GM18868 (cell line): ENCODE results near the gene ADGRA1.
"Not testable (repeated sequence)": the region's sequence is repeated elsewhere in the genome, so short reads cannot be mapped to it uniquely, and the experiment has no call there.

Experiments
- ATAC-seq: cut with Tn5 transposase; IDR thresholded peaks from one replicate; pipeline ENCODE4 v1.9.1; 2021; ENCODE audit warnings: mild to moderate bottlenecking, moderate library complexity; ENCODE audit not compliant: unreplicated experiment

The ADGRA1 gene

GRCh38 chr10:133087679-133088178, at the start of gene ADGRA1:
ADGRA1 (plus strand) TSS chr10:133087924; CDS start chr10:133088910, 986 bp downstream.
- no peak for ATAC-seq

DNA sequence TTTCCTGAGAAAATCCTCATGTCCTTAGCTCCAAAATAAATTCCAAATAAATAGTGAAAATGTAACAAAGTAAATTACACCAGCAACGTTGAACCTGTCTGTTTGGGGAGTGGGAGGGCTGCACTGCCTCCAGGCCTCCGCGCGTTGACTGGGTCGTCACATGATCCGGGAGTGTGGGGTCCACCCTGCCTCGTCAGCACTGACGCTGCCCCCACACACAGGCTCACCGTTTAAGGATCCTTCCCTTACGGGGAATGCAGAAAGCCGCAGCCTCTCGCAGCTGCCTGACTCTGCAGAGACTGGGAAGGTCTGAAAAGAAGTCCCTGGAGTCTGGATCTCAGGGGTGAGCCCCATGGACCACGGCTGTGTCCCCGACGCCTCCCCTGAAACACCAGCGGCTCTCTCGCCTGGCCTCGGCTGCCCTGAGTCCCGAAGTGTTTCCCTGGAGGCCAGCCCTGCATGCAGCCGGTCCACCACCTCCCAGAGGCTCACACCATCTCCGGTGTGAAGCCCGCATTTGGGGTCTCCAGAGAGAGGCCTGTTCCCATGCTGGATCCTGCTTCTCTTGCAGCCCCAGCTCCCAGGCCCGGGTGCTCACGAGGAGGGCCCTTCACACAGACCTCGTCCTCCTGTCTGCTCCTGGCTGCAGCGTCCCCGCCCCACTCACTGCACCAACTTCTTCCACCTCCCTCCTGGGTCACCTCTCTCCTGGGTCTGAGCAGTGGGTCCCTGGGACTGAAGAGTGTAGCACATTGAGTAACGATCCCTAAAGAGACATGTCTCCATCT, 49.5 kb upstream of the ADGRA1 start:
- ATAC-seq = no peak

DNA sequence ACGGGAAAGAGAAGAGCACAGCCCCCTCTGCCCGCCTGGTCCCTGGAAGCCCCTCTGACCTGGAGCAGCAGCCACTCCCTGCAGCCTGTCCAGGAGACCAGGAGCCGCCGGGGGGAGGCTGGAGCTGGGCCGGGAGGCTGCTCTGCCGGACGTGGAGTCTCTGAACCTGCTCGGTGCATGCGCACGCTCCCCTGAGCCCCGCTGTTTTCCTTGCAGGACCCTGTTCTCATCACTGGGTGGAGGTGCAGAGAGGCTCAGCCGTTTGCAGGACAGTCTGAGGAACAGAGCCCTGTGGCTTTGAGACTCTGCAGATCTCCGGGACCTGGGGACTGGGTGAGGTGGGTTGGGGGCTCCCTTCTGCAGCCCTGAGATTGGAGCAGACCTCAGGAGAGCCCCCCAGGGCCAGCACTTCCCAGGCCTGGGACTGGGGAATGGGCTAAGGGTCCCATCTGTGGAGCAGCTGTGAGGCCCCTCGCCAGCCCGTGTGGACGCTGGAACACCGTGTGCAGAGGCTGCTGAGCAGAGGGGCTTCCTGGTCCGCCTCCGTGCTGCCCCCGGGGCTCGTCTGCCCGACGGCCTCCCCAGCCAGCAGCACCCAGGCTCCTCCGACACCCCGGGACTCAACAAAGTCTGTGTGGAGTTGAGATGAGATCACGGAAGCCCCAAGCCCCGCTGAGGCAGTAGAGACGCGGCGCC, 48.5 kb upstream of the ADGRA1 start:
- ATAC-seq = no peak

GRCh38 chr10:133039803-133040165, 47.9 kb upstream of the ADGRA1 start:
- ATAC-seq = no peak

- no peak for ATAC-seq
Observed at GRCh38 chr10:133040198-133040597, 47.5 kb upstream of the ADGRA1 start.

GRCh38 chr10:133041101-133041500, 46.6 kb upstream of the ADGRA1 start:
- ATAC-seq = no peak

GRCh38 chr10:133042061-133042460, 45.7 kb upstream of the ADGRA1 start:
- no peak for ATAC-seq

- ATAC-seq = no peak
Observed at GRCh38 chr10:133042816-133043215, 44.9 kb upstream of the ADGRA1 start.

- no peak for ATAC-seq
Observed at GRCh38 chr10:133043541-133044225, 44.0 kb upstream of the ADGRA1 start.

- no peak for ATAC-seq
Observed at GRCh38 chr10:133044401-133044811, 43.3 kb upstream of the ADGRA1 start.

DNA sequence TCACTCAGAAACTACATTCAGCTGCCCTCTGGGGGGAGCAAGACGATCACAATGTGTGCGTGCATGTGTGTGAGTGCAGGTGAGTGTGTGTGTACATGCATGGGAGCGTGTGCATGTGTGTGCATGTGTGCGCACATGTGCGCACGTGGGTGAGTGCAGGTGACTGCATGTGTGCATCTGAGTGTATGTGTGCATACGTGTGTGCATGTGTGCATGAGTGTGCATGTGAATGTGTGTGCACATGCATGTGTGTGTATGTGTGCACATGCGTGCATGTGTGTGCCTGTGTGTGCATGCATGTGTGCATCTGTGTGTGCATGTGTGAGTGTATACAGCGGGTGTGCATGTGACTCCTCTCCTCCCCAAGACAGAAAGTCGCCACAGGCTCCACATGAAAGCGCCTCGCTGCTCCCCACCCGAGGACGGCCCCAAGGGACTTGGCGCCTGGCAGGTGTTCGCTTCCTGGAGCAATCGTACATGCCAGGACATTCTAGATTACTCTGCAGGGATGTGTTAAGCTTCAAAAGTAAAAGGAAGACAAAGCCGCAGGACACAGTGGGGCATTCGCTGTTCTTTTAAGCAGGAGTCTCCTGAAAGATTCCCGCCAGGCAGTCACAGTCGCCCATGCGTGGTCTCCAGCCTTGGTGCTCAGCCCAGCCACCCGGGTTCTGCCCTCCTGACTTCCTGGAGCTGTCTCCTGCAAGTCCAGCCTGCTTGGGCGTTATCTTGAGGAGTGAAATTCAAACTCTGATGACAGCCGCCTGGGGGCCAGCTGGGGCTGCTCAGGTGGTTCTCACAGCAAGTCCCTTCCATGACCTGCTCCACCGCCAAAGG, 42.0 kb upstream of the ADGRA1 start:
- ATAC-seq = no peak

GRCh38 chr10:133046390-133046765, 41.3 kb upstream of the ADGRA1 start:
- ATAC-seq = no peak

- ATAC-seq = no peak
Observed at GRCh38 chr10:133047526-133048123, 40.1 kb upstream of the ADGRA1 start.

- no peak for ATAC-seq
Observed at GRCh38 chr10:133048266-133048665, 39.5 kb upstream of the ADGRA1 start.

- no peak for ATAC-seq
Observed at GRCh38 chr10:133048926-133049325, 38.8 kb upstream of the ADGRA1 start.

GRCh38 chr10:133049639-133050038, 38.1 kb upstream of the ADGRA1 start:
- no peak for ATAC-seq

GRCh38 chr10:133050371-133050770, 37.4 kb upstream of the ADGRA1 start:
- no peak for ATAC-seq

- ATAC-seq = no peak
Observed at GRCh38 chr10:133052076-133052475, 35.6 kb upstream of the ADGRA1 start.

DNA sequence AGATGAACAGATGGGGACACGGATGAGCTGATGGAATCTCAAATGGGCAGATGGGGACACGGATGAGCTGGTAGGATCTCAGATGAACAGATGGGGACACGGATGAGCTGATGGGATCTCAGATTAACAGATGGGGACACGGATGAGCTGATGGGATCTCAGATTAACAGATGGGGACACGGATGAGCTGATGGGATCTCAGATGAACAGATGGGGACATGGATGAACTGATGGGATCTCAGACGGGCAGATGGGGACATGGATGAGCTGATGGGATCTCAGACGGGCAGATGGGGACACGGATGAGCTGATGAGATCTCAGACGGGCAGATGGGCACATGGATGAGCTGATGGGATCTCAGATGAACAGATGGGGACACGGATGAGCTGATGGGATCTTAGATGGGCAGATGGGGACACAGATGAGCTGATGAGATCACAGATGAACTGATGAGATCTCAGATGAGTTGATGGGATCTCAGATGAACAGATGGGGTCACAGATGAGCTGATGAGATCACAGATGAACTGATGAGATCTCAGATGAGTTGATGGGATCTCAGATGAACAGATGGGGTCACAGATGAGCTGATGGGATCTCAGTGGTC, 34.1 kb upstream of the ADGRA1 start:
- ATAC-seq = not testable (repeated sequence)

GRCh38 chr10:133055470-133055869, 32.3 kb upstream of the ADGRA1 start:
- no peak for ATAC-seq
